GM23248 (cell line): ENCODE measurements around the gene C1RL.

Source experiments
- EZH2 ChIP-seq: fragments of 200-600 bp; sonication (generic); IDR thresholded peaks from 2 replicates; pipeline ENCODE4 v1.6.1; 2018; ENCODE audit warnings: antibody characterized with exemption, mild to moderate bottlenecking; ENCODE audit not compliant: insufficient read depth, poor library complexity, severe bottlenecking
- EZH2phosphoT487 ChIP-seq: fragments of 200-600 bp; sonication (generic); IDR thresholded peaks from 2 replicates; pipeline ENCODE4 v1.6.1; 2018; ENCODE audit warnings: antibody characterized with exemption, moderate library complexity, mild to moderate bottlenecking, low read depth; ENCODE audit not compliant: insufficient read depth

- TF ChIP-seq EZH2 (no peak), EZH2phosphoT487 (no peak)
Observed at GRCh38 chr12:7145671-7146070, 36.7 kb upstream of the C1RL start.
